ENCODE data around the gene TMEM267. TPM values are rescaled to one million over a fixed set of nuclear protein-coding genes. Genes with fewer than 3 reads are reported as not detected.

The TMEM267 gene
- total and polyA plus RNA-seq, 10 of the 15 experiments (the other 5 are each of a cell fraction or from before 2014, with no cell fraction given) = 7.7 to 37.3 (median 13.3) TPM

DNA sequence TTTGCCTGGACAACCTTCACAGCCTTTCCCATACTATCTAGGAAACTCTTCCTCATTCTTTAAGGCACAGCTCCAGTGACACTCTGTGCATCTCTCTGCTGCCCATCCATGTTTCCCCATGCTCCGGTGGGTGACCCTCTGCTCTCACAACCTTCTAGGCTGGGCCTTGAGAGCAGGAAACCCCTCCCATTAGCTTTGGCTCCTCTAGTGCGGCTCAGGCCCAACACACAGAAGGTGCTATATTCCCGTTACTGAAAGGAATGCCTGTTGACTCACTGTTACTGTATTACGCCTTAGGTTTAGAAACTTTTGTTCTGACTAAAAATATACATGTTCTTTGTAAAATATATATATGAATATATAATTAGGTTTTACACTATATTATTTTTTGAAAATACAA lies 63.4 kb downstream of the TMEM267 start:
- no TSS peak for BruUV-seq (replicated peaks)
- no peaks in the 10 kb centered on the region for H3K4me1 ChIP-seq (ENCODE audit: control insufficient read depth, insufficient read depth, low read length)
- no peak overlapping the region for H2AFZ ChIP-seq (ENCODE audit: control insufficient read depth, low read depth, low read length)
- no peak overlapping the region for H3K9ac ChIP-seq (ENCODE audit: control insufficient read depth, insufficient read depth, low read length)
- no peaks in the 10 kb centered on the region for H3K79me2 ChIP-seq (ENCODE audit: control insufficient read depth, insufficient read depth, low read length)
- intact Hi-C loops (cut with micrococcal nuclease; ENCODE audit: unreplicated experiment) = no loop called here
- H4K20me1 ChIP-seq (ENCODE audit: control insufficient read depth, insufficient read depth) = no peaks in the 10 kb centered on the region
- H3K27me3 ChIP-seq (replicated peaks in 1 of 2; ENCODE audit: control insufficient read depth in 2 of 2, insufficient read depth in 2 of 2, low read length in 1 of 2) = no peaks in the 10 kb centered on the region
- FAIRE-seq (no peak), DNase-seq (ENCODE audit: low read depth, low spot score) (no peak), ATAC-seq (no peak)
- ChIA-PET SMC1A (ENCODE audit: uncharacterized antibody, unreplicated experiment) (no interaction called here), POLR2A (no interaction called here), CTCF (interaction anchor here (1.1 kb wide), 1 partner anchor 58 kb away, joined by 3 read pairs; no protein-coding TSS in a partner anchor), RAD21 (ENCODE audit: unreplicated experiment) (no interaction called here)
- WGBS (ENCODE audit: insufficient coverage, insufficient replicate concordance, low lambda C conversion rate, missing lambda C conversion rate) = 97% methylated on average over 4 of the region's 4 CpGs
- no peaks in the 10 kb centered on the region for H3K9me3 ChIP-seq (replicated peaks; ENCODE audit: control insufficient read depth, insufficient read depth, low read length)
- TF ChIP-seq NFYA (IDR thresholded peaks at IDR 0.05; ENCODE audit: borderline replicate concordance, low read depth, low read length) (no peak), SMC3 (IDR thresholded peaks at IDR 0.05; ENCODE audit: borderline replicate concordance, low read length) (no peak)
- H3K36me3 ChIP-seq (ENCODE audit: control insufficient read depth in 2 of 2, insufficient read depth in 2 of 2, low read length in 1 of 2) = no peaks in the 10 kb centered on the region
- no peak overlapping the region for H3K4me3 ChIP-seq
- no peak overlapping the region for H3K4me2 ChIP-seq (ENCODE audit: control insufficient read depth, insufficient read depth)
- no peak overlapping the region for H3K27ac ChIP-seq (ENCODE audit: control insufficient read depth, insufficient read depth)
- in situ Hi-C loops (cut with MboI) = no loop called here

DNA sequence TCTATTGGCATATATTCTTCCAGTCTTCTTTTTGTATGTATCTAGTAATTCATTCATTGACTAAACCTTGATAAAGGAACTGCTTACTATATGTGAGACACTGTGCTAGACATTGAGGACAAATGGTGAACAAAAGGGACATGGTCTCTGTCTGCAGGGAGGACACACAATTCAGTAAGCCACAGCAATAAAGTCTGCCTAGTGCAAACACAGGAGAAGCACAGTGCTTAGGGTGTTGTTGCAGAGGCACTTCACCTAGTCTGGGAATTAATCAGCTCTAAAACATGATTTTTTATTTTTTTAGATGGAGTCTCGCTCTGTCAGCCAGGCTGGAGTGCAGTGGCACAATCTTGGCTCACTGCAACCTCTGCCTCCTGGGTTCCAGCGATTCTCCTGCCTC lies 65.1 kb downstream of the TMEM267 start:
- H3K36me3 ChIP-seq (ENCODE audit: control insufficient read depth in 2 of 2, insufficient read depth in 2 of 2, low read length in 1 of 2) = no peaks in the 10 kb centered on the region
- in situ Hi-C loops (cut with MboI) (no loop called here), intact Hi-C loops (cut with micrococcal nuclease; ENCODE audit: unreplicated experiment) (no loop called here)
- no peaks in the 10 kb centered on the region for H4K20me1 ChIP-seq (ENCODE audit: control insufficient read depth, insufficient read depth)
- no peaks in the 10 kb centered on the region for H3K79me2 ChIP-seq (ENCODE audit: control insufficient read depth, insufficient read depth, low read length)
- ChIA-PET RAD21 (ENCODE audit: unreplicated experiment) (no interaction called here), POLR2A (no interaction called here), SMC1A (ENCODE audit: uncharacterized antibody, unreplicated experiment) (interaction anchor here (0.6 kb wide), 1 partner anchor 343 kb away, joined by 3 read pairs; no protein-coding TSS in a partner anchor), CTCF (no interaction called here)
- BruUV-seq (replicated peaks) = no TSS peak
- no peak overlapping the region for H2AFZ ChIP-seq (ENCODE audit: control insufficient read depth, low read depth, low read length)
- no peaks in the 10 kb centered on the region for H3K9me3 ChIP-seq (replicated peaks; ENCODE audit: control insufficient read depth, insufficient read depth, low read length)
- no peak for ATAC-seq
- no peaks in the 10 kb centered on the region for H3K27me3 ChIP-seq (replicated peaks in 1 of 2; ENCODE audit: control insufficient read depth in 2 of 2, insufficient read depth in 2 of 2, low read length in 1 of 2)
- no peak for DNase-seq (ENCODE audit: low read depth, low spot score)
- no peak overlapping the region for H3K27ac ChIP-seq (ENCODE audit: control insufficient read depth, insufficient read depth)
- no peaks in the 10 kb centered on the region for H3K4me1 ChIP-seq (ENCODE audit: control insufficient read depth, insufficient read depth, low read length)
- H3K9ac ChIP-seq (ENCODE audit: control insufficient read depth, insufficient read depth, low read length) = no peak overlapping the region
- no peak overlapping the region for H3K4me2 ChIP-seq (ENCODE audit: control insufficient read depth, insufficient read depth)
- FAIRE-seq = no peak
- H3K4me3 ChIP-seq = no peak overlapping the region
- TF ChIP-seq STAT3 (IDR thresholded peaks at IDR 0.05; ENCODE audit: low read depth, low read length) (no peak), RAD21 (IDR thresholded peaks at IDR 0.05; ENCODE audit: insufficient read depth, low read depth, low read length) (no peak), BHLHE40 (IDR thresholded peaks at IDR 0.05; ENCODE audit: borderline replicate concordance in 1 of 2, low read depth in 2 of 2, low read length in 1 of 2) (no peak)
- TF ChIP-seq, protein P1, sequence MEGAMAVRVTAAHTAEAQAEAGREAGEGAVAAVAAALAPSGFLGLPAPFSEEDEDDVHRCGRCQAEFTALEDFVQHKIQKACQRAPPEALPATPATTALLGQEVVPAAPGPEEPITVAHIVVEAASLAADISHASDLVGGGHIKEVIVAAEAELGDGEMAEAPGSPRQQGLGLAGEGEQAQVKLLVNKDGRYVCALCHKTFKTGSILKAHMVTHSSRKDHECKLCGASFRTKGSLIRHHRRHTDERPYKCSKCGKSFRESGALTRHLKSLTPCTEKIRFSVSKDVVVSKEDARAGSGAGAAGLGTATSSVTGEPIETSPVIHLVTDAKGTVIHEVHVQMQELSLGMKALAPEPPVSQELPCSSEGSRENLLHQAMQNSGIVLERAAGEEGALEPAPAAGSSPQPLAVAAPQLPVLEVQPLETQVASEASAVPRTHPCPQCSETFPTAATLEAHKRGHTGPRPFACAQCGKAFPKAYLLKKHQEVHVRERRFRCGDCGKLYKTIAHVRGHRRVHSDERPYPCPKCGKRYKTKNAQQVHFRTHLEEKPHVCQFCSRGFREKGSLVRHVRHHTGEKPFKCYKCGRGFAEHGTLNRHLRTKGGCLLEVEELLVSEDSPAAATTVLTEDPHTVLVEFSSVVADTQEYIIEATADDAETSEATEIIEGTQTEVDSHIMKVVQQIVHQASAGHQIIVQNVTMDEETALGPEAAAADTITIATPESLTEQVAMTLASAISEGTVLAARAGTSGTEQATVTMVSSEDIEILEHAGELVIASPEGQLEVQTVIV (IDR thresholded peaks at IDR 0.05; ENCODE audit: borderline replicate concordance, partially characterized antibody) = no peak
- WGBS (ENCODE audit: insufficient coverage, insufficient replicate concordance, low lambda C conversion rate, missing lambda C conversion rate) = 47% methylated on average over 2 of the region's 2 CpGs

All from GM12878 (cell line).